ENCODE results near the gene TM4SF20. TPM values are rescaled to one million over a fixed set of nuclear protein-coding genes. Genes with fewer than 3 reads are reported as not detected.
"Not testable (repeated sequence)": the region's sequence is repeated elsewhere in the genome, so short reads cannot be mapped to it uniquely, and the experiment has no call there.

Gene TM4SF20
- total RNA-seq, 2 experiments from 2014 or later = not detected

GRCh38 chr2:227386630-227387029 lies 7.5 kb upstream of the TM4SF20 start:
- H3K9me2 ChIP-seq (ENCODE audit: insufficient read depth, low read length) = no peaks in the 10 kb centered on the region
- TF ChIP-seq CTCF (conservative IDR thresholded peaks at IDR 0.05; ENCODE audit: low read length) = no peak
- TF ChIP-seq EZH2phosphoT487 (IDR thresholded peaks at IDR 0.05; ENCODE audit: borderline replicate concordance, low read depth, low read length) = no peak
- no peaks in the 10 kb centered on the region for H3K36me3 ChIP-seq (ENCODE audit: insufficient read depth, low read length)
- H3K9me3 ChIP-seq (ENCODE audit: low read length) = no peaks in the 10 kb centered on the region
- ChIA-PET POLR2A (no interaction called here), CTCF (ENCODE audit: unreplicated experiment) (no interaction called here)
- H3K4me3 ChIP-seq (ENCODE audit: low read depth, low read length, poor library complexity, severe bottlenecking) = no peak overlapping the region
- no peak overlapping the region for H3K27ac ChIP-seq (ENCODE audit: low read depth, low read length, poor library complexity, severe bottlenecking)
- H3K79me2 ChIP-seq (ENCODE audit: insufficient read depth, low read depth, low read length) = no peaks in the 10 kb centered on the region
- intact Hi-C loops (cut with micrococcal nuclease; ENCODE audit: unreplicated experiment) = no loop called here
- no TSS peak for BruUV-seq (replicated peaks)
- DNase-seq (ENCODE audit: low spot score) = no peak
- no peak overlapping the region for H3K4me2 ChIP-seq (ENCODE audit: low read length)
- no peaks in the 10 kb centered on the region for H4K20me1 ChIP-seq (ENCODE audit: insufficient read depth, low read length)
- no peaks in the 10 kb centered on the region for H3K4me1 ChIP-seq (ENCODE audit: insufficient read depth, low read length, poor library complexity, severe bottlenecking)
- H2AFZ ChIP-seq (ENCODE audit: low read length) = no peak overlapping the region

GRCh38 chr2:227383686-227384085 lies 4.6 kb upstream of the TM4SF20 start:
- Histone ChIP-seq H3K4me3 (ENCODE audit: low read depth, low read length, poor library complexity, severe bottlenecking) (no peak overlapping the region), H3K4me2 (ENCODE audit: low read length) (no peak overlapping the region), H3K9me2 (ENCODE audit: insufficient read depth, low read length) (no peaks in the 10 kb centered on the region), H2AFZ (ENCODE audit: low read length) (no peak overlapping the region), H3K36me3 (ENCODE audit: insufficient read depth, low read length) (no peaks in the 10 kb centered on the region), H3K9me3 (ENCODE audit: low read length) (no peaks in the 10 kb centered on the region), H3K79me2 (ENCODE audit: insufficient read depth, low read depth, low read length) (no peaks in the 10 kb centered on the region), H3K27ac (ENCODE audit: low read depth, low read length, poor library complexity, severe bottlenecking) (no peak overlapping the region), H4K20me1 (ENCODE audit: insufficient read depth, low read length) (no peaks in the 10 kb centered on the region), H3K4me1 (ENCODE audit: insufficient read depth, low read length, poor library complexity, severe bottlenecking) (no peaks in the 10 kb centered on the region)
- ChIA-PET POLR2A (no interaction called here), CTCF (ENCODE audit: unreplicated experiment) (no interaction called here)
- BruUV-seq (replicated peaks) = no TSS peak
- TF ChIP-seq CTCF (conservative IDR thresholded peaks at IDR 0.05; ENCODE audit: low read length) (no peak), EZH2phosphoT487 (IDR thresholded peaks at IDR 0.05; ENCODE audit: borderline replicate concordance, low read depth, low read length) (no peak)
- intact Hi-C loops (cut with micrococcal nuclease; ENCODE audit: unreplicated experiment) = no loop called here
- no peak for DNase-seq (ENCODE audit: low spot score)

GRCh38 chr2:227382241-227382835 lies 3.2 kb upstream of the TM4SF20 start:
- CTCF ChIA-PET (ENCODE audit: unreplicated experiment); H3K4me2 ChIP-seq (ENCODE audit: low read length); H2AFZ ChIP-seq (ENCODE audit: low read length); BruUV-seq (replicated peaks); H3K36me3 ChIP-seq (ENCODE audit: insufficient read depth, low read length); intact Hi-C loops (cut with micrococcal nuclease; ENCODE audit: unreplicated experiment); H4K20me1 ChIP-seq (ENCODE audit: insufficient read depth, low read length); H3K4me3 ChIP-seq (ENCODE audit: low read depth, low read length, poor library complexity, severe bottlenecking); H3K9me3 ChIP-seq (ENCODE audit: low read length); H3K4me1 ChIP-seq (ENCODE audit: insufficient read depth, low read length, poor library complexity, severe bottlenecking); H3K79me2 ChIP-seq (ENCODE audit: insufficient read depth, low read depth, low read length); DNase-seq (ENCODE audit: low spot score); H3K9me2 ChIP-seq (ENCODE audit: insufficient read depth, low read length); H3K27ac ChIP-seq (ENCODE audit: low read depth, low read length, poor library complexity, severe bottlenecking): not testable (repeated sequence)
- POLR2A ChIA-PET = interaction anchor here (0.9 kb wide), 1 partner anchor 34 kb away, joined by 3 read pairs; no protein-coding TSS in a partner anchor

Measured in OCI-LY7 (cell line).